GM19438 (cell line): ENCODE measurements around the gene SARM1.

ENCODE experiments used
- ATAC-seq: cut with Tn5 transposase; IDR thresholded peaks from one replicate; pipeline ENCODE4 v1.9.1; 2021; ENCODE audit warnings: low read depth; ENCODE audit not compliant: unreplicated experiment

Gene SARM1

GRCh38 chr17:28392491-28392890 lies 21.0 kb downstream of the SARM1 start:
- no peak for ATAC-seq

- no peak for ATAC-seq
Observed at GRCh38 chr17:28394337-28395116, 23.0 kb downstream of the SARM1 start.

GRCh38 chr17:28395426-28395825 lies 23.9 kb downstream of the SARM1 start:
- no peak for ATAC-seq

GRCh38 chr17:28395968-28396367 lies 24.5 kb downstream of the SARM1 start:
- ATAC-seq, result no peak

GRCh38 chr17:28396635-28397239 lies 25.2 kb downstream of the SARM1 start:
- no peak for ATAC-seq

- ATAC-seq, result no peak
Observed at GRCh38 chr17:28397275-28397674, 25.8 kb downstream of the SARM1 start.

GRCh38 chr17:28397687-28398279 lies 26.3 kb downstream of the SARM1 start:
- ATAC-seq, result no peak

GRCh38 chr17:28398280-28398981 lies 26.9 kb downstream of the SARM1 start:
- no peak for ATAC-seq

- ATAC-seq, result no peak
Observed at GRCh38 chr17:28399808-28400207, 28.3 kb downstream of the SARM1 start.

GRCh38 chr17:28402224-28402630 lies 30.7 kb downstream of the SARM1 start:
- ATAC-seq, result no peak

GRCh38 chr17:28402844-28403243 lies 31.4 kb downstream of the SARM1 start:
- ATAC-seq, result no peak

GRCh38 chr17:28404007-28404406 lies 32.5 kb downstream of the SARM1 start:
- no peak for ATAC-seq

GRCh38 chr17:28404461-28404811 lies 32.9 kb downstream of the SARM1 start:
- no peak for ATAC-seq

GRCh38 chr17:28404812-28405570 lies 33.5 kb downstream of the SARM1 start:
- ATAC-seq, result no peak

- ATAC-seq, result no peak
Observed at GRCh38 chr17:28405632-28406472, 34.4 kb downstream of the SARM1 start, which contains the start of gene SLC46A1. Gene SLC46A1 (minus strand): TSS chr17:28406212. CDS start chr17:28406114, 98 bp downstream.

- ATAC-seq, result no peak
Observed at GRCh38 chr17:28406473-28406814, 35.0 kb downstream of the SARM1 start.

- ATAC-seq, result no peak
Observed at GRCh38 chr17:28407130-28407973, 35.9 kb downstream of the SARM1 start.

- no peak for ATAC-seq
Observed at GRCh38 chr17:28407974-28408306, 36.4 kb downstream of the SARM1 start.

- ATAC-seq, result no peak
Observed at GRCh38 chr17:28412099-28412498, 40.6 kb downstream of the SARM1 start.
